ENCODE results near the gene SLC10A7. TPM values are rescaled to one million over a fixed set of nuclear protein-coding genes. Genes with fewer than 3 reads are reported as not detected.

SLC10A7 gene
- total and polyA plus RNA-seq, 9 of the 15 experiments (the other 6 are each of a cell fraction or from before 2014, with no cell fraction given): 6.4 to 22.8 (median 16.1) TPM

- no peaks in the 10 kb centered on the region for H3K4me1 ChIP-seq (replicated peaks in 1 of 2; ENCODE audit: control insufficient read depth in 2 of 2, insufficient read depth in 2 of 2, low read length in 2 of 2)
- H3K9me3 ChIP-seq (replicated peaks; ENCODE audit: control insufficient read depth, insufficient read depth, low read depth, low read length): no peaks in the 10 kb centered on the region
- no peak overlapping the region for H3K4me2 ChIP-seq (ENCODE audit: insufficient read depth, low read length)
- in situ Hi-C loops (cut with MboI) (no loop called here), intact Hi-C loops (cut with micrococcal nuclease) (no loop called here)
- no peaks in the 10 kb centered on the region for H3K9me1 ChIP-seq (ENCODE audit: control insufficient read depth, insufficient read depth, low read length)
- ATAC-seq (no peak), DNase-seq (ENCODE audit: extremely low read depth in 1 of 4, low spot score in 3 of 4) (no peak), FAIRE-seq (no peak)
- BruUV-seq (replicated peaks): no TSS peak
- no peaks in the 10 kb centered on the region for H3K79me2 ChIP-seq (ENCODE audit: control insufficient read depth, insufficient read depth, low read length)
- WGBS (ENCODE audit: insufficient coverage, low coverage, missing lambda C conversion rate): 3% methylated on average over 3 of the region's 3 CpGs
- H3K4me3 ChIP-seq: no peak overlapping the region
- no peaks in the 10 kb centered on the region for H3K36me3 ChIP-seq (ENCODE audit: control insufficient read depth, insufficient read depth, low read length)
- no peak overlapping the region for H3K9ac ChIP-seq (ENCODE audit: insufficient read depth in 1 of 2, low read depth in 2 of 2, low read length in 2 of 2)
- CTCF ChIA-PET (ENCODE audit: low intra/inter-chr PET ratio): no interaction called here
- POLR2A ChIA-PET: no interaction called here
- H3K27ac ChIP-seq (ENCODE audit: extremely low read depth, low read depth, low read length): no peak overlapping the region
- H3K27me3 ChIP-seq (ENCODE audit: control insufficient read depth in 2 of 2, insufficient read depth in 2 of 2, low read length in 2 of 2): 0 out of 5 replicates have a peak, but pooled peaks cover 0 to 3% of the 10 kb centered on the region in 2 experiments
- no peak overlapping the region for H2AFZ ChIP-seq (ENCODE audit: low read depth, low read length)
- TF ChIP-seq BCLAF1 (IDR thresholded peaks at IDR 0.05; ENCODE audit: borderline replicate concordance in 1 of 2, control insufficient read depth in 1 of 2, low read depth in 2 of 2, low read length in 1 of 2): no peak
- no peak for TF ChIP-seq CAMTA2 (CRISPR knock-in tag; conservative IDR thresholded peaks at IDR 0.05)
- TF ChIP-seq SP1 (CRISPR knock-in tag; IDR thresholded peaks at IDR 0.05): no peak
- TF ChIP-seq TRIM28 (IDR thresholded peaks at IDR 0.05): no peak
- no peak for TF ChIP-seq ZNF121 (CRISPR knock-in tag; conservative IDR thresholded peaks at IDR 0.05)
- no peak for TF ChIP-seq SIRT6 (IDR thresholded peaks at IDR 0.05; ENCODE audit: low read depth, low read length)
- no peak for TF ChIP-seq NUFIP1 (IDR thresholded peaks at IDR 0.05; ENCODE audit: partially characterized antibody)
- no peak for TF ChIP-seq SRF (CRISPR knock-in tag; IDR thresholded peaks at IDR 0.05)
- TF ChIP-seq BCOR (IDR thresholded peaks at IDR 0.05): no peak
- TF ChIP-seq ZNF134 (CRISPR knock-in tag; conservative IDR thresholded peaks at IDR 0.05): no peak
- no peak for TF ChIP-seq E2F6 (IDR thresholded peaks at IDR 0.05; ENCODE audit: borderline replicate concordance in 1 of 2, extremely low read depth in 1 of 2, insufficient read depth in 1 of 2, insufficient read length in 1 of 2, low read depth in 1 of 2, low read length in 1 of 2, poor library complexity in 1 of 2, severe bottlenecking in 1 of 2)
- no peak for TF ChIP-seq HNRNPUL1 (IDR thresholded peaks at IDR 0.05; ENCODE audit: low read length)
- no peak for TF ChIP-seq NFIC (IDR thresholded peaks at IDR 0.05)
- TF ChIP-seq HNRNPLL (IDR thresholded peaks at IDR 0.05; ENCODE audit: low read depth, low read length, poor library complexity, severe bottlenecking): no peak
- TF ChIP-seq RNF2 (IDR thresholded peaks at IDR 0.05): no peak
- no peak for TF ChIP-seq MECOM (CRISPR knock-in tag; IDR thresholded peaks at IDR 0.05)
- no peak for TF ChIP-seq ARID3B (CRISPR knock-in tag; IDR thresholded peaks at IDR 0.05; ENCODE audit: borderline replicate concordance)
- TF ChIP-seq SNIP1 (IDR thresholded peaks at IDR 0.05; ENCODE audit: low read depth): no peak
- TF ChIP-seq PHF21A (IDR thresholded peaks at IDR 0.05; ENCODE audit: borderline replicate concordance, low read depth): no peak
- TF ChIP-seq CHD1 (IDR thresholded peaks at IDR 0.05; ENCODE audit: low read length): no peak
- H4K20me1 ChIP-seq (replicated peaks; ENCODE audit: control insufficient read depth, insufficient read depth, low read length): no peaks in the 10 kb centered on the region
Observed at GRCh38 chr4:146564492-146564891, 42.8 kb upstream of the SLC10A7 start.

Measured in K562 (cell line).